ENCODE measurements around the gene RNF182. TPM values are rescaled to one million over a fixed set of nuclear protein-coding genes. Genes with fewer than 3 reads are reported as not detected.
"Not testable (repeated sequence)": the region's sequence is repeated elsewhere in the genome, so short reads cannot be mapped to it uniquely, and the experiment has no call there.

The RNF182 gene
- total RNA-seq, 2 donors from 2014 or later, result not detected

GRCh38 chr6:14016432-14016831 lies 91.7 kb downstream of the RNF182 start:
- H3K4me1 Mint-ChIP-seq, result no peaks in the 10 kb centered on the region
- peaks cover 7% of the 10 kb centered on the region for H3K27me3 Mint-ChIP-seq
- no peak for ATAC-seq (replicated peaks)
- no peaks in the 10 kb centered on the region for H3K36me3 Mint-ChIP-seq (ENCODE audit: low read depth)
- H3K9me3 Mint-ChIP-seq, result no peaks in the 10 kb centered on the region
- no peak overlapping the region for H3K4me3 Mint-ChIP-seq
- no peak overlapping the region for H3K27ac Mint-ChIP-seq

DNA sequence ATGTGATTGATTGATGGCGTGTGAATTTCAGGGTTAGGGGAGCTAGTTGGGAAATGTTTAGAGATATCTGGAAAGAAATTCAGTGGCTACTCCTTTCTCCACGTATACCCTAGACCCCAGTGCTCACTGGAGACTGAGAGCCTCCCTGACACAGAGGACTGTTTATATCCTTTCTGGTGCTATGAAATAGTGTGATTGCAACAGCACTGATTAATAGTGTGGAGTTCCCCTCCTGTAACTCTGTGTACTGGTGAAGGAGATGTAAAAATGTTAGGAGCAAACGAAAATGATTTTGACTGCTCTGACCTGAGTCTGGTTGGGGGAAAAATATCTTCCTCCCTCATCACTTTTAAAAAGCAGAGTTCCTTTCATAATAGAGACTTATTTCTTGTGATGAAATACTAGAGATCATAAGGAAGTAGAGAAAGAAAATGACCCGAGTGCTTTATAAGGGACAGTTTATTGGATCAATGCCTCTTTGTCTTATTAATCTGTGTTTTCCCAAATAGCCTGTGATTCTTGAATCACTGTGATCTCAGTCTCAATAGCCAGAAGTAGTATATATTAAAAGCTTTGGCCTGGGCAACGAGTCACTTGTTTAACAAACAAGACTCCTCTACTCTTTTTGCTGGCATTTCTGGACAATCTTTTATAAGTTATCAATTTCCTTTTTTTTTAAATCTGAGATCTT lies 92.3 kb downstream of the RNF182 start:
- no peaks in the 10 kb centered on the region for H3K9me3 Mint-ChIP-seq

GRCh38 chr6:14017626-14018475 lies 93.1 kb downstream of the RNF182 start:
- peaks cover 7% of the 10 kb centered on the region for H3K27me3 Mint-ChIP-seq
- no peak overlapping the region for H3K27ac Mint-ChIP-seq
- H3K36me3 Mint-ChIP-seq (ENCODE audit: low read depth), result no peaks in the 10 kb centered on the region
- no peak for ATAC-seq (replicated peaks)
- no peaks in the 10 kb centered on the region for H3K9me3 Mint-ChIP-seq
- no peaks in the 10 kb centered on the region for H3K4me1 Mint-ChIP-seq
- no peak overlapping the region for H3K4me3 Mint-ChIP-seq

More for the DNA sequence above, 92.3 kb downstream of the RNF182 start:
- ATAC-seq (replicated peaks), result no peak
- no peaks in the 10 kb centered on the region for H3K36me3 Mint-ChIP-seq (ENCODE audit: low read depth)
- H3K27me3 Mint-ChIP-seq, result peaks cover 7% of the 10 kb centered on the region
- H3K4me1 Mint-ChIP-seq, result no peaks in the 10 kb centered on the region
- H3K4me3 Mint-ChIP-seq, result no peak overlapping the region
- no peak overlapping the region for H3K27ac Mint-ChIP-seq

DNA sequence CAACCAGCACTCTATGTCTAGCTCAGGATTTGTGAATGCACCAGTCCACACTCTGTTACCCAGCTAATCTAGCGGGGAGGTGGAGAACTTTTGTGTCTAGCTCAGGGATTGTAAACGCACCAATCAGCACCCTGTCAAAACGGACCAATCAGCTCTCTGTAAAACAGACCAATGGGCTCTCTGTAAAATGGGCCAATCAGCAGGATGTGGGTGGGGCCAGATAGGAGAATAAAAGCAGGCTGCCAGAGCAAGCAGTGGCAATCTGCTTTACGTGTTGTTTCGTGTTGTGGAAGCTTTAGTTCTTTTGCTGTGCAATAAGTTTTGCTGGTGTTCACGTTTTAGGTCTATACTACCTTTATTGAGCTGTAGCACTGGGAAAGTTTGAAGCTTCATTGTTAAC lies 93.8 kb downstream of the RNF182 start:
- not testable (repeated sequence) for H3K4me3 Mint-ChIP-seq; H3K27ac Mint-ChIP-seq; H3K27me3 Mint-ChIP-seq; ATAC-seq (replicated peaks); H3K4me1 Mint-ChIP-seq; H3K36me3 Mint-ChIP-seq (ENCODE audit: low read depth); H3K9me3 Mint-ChIP-seq

DNA sequence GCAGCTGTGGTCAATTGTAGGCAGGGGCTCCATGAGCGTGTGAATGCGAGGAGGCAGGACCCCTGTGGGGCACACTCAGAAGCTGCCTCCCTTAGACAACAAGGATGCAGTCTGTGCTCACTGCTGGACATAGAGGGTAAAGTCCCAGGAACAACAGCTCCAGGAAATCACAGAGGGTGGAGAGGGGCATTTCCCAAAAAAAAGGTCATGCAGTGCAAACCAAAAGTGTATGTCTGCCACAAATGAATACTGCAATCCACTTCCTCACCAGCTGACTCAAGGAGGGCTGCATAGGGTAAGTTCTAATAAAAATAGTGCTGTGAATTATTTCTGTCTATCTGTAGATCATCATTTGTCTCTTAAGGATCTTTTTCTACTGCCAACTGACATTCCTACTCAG lies 95.8 kb downstream of the RNF182 start:
- no peaks in the 10 kb centered on the region for H3K9me3 Mint-ChIP-seq
- no peaks in the 10 kb centered on the region for H3K4me1 Mint-ChIP-seq
- no peak for ATAC-seq (replicated peaks)
- no peak overlapping the region for H3K4me3 Mint-ChIP-seq
- no peak overlapping the region for H3K27ac Mint-ChIP-seq
- H3K27me3 Mint-ChIP-seq, result peaks cover 10% of the 10 kb centered on the region
- no peaks in the 10 kb centered on the region for H3K36me3 Mint-ChIP-seq (ENCODE audit: low read depth)

DNA sequence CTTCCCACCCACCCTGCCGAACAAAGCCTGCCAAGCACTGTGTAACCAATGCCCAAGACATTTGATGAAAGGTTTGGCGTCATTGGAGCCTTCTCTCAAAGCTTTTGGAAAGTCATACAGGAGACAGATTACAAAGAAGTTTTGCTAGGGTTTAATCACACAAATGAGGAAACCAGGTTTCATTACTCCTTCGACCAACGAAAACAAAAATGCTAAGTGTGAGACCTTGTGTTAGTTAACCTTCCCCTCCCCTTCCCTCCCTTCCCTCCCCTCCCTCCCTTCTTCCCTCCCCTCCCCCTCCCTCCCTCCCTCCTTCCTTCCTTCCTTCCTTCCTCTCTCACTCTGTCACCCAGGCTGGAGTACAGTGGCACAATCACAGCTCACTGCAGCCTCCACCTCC lies 96.7 kb downstream of the RNF182 start:
- Mint-ChIP-seq H3K36me3 (ENCODE audit: low read depth) (no peaks in the 10 kb centered on the region), H3K4me3 (no peak overlapping the region), H3K9me3 (no peaks in the 10 kb centered on the region), H3K27ac (no peak overlapping the region), H3K27me3 (peaks cover 15% of the 10 kb centered on the region), H3K4me1 (no peaks in the 10 kb centered on the region)
- no peak for ATAC-seq (replicated peaks)

- no peak overlapping the region for H3K4me3 Mint-ChIP-seq
Measured at GRCh38 chr6:14022673-14023072, 97.9 kb downstream of the RNF182 start.

DNA sequence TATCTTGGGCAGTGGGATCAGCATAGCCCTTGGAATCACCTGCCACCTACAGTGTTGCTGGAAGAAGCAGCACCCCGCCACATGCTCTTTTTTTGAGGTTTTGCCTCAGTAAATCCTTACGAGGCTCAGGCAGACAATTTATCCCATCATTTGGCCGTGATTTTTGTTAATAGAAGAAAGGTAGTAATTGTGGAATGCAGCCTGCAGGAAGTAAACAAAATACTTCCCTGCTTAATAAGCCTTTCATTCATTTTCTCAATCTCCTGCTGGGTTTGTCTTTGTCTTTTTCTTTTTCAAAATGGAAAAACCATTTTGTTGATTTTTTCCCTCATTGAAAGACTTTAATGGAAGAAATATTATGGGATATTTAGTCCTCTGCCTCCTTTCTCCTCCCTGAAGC lies 99.1 kb downstream of the RNF182 start:
- Mint-ChIP-seq H3K4me3 (no peak overlapping the region), H3K9me3 (no peaks in the 10 kb centered on the region), H3K27me3 (peaks cover 30% of the 10 kb centered on the region), H3K4me1 (peaks cover 3% of the 10 kb centered on the region), H3K36me3 (ENCODE audit: low read depth) (no peaks in the 10 kb centered on the region), H3K27ac (no peak overlapping the region)
- ATAC-seq (replicated peaks), result no peak

More at GRCh38 chr6:14022673-14023072, 97.9 kb downstream of the RNF182 start:
- H3K9me3 Mint-ChIP-seq, result no peaks in the 10 kb centered on the region
- peaks cover 3% of the 10 kb centered on the region for H3K4me1 Mint-ChIP-seq
- no peak for ATAC-seq (replicated peaks)
- no peak overlapping the region for H3K27ac Mint-ChIP-seq
- H3K36me3 Mint-ChIP-seq (ENCODE audit: low read depth), result no peaks in the 10 kb centered on the region
- H3K27me3 Mint-ChIP-seq, result peaks cover 23% of the 10 kb centered on the region

GRCh38 chr6:14025160-14025559 lies 100.4 kb downstream of the RNF182 start:
- H3K27me3 Mint-ChIP-seq, result peaks cover 41% of the 10 kb centered on the region
- no peak overlapping the region for H3K27ac Mint-ChIP-seq
- peaks cover 3% of the 10 kb centered on the region for H3K4me1 Mint-ChIP-seq
- H3K4me3 Mint-ChIP-seq, result no peak overlapping the region
- no peaks in the 10 kb centered on the region for H3K36me3 Mint-ChIP-seq (ENCODE audit: low read depth)
- H3K9me3 Mint-ChIP-seq, result no peaks in the 10 kb centered on the region
- ATAC-seq (replicated peaks), result peak; percentile 31

DNA sequence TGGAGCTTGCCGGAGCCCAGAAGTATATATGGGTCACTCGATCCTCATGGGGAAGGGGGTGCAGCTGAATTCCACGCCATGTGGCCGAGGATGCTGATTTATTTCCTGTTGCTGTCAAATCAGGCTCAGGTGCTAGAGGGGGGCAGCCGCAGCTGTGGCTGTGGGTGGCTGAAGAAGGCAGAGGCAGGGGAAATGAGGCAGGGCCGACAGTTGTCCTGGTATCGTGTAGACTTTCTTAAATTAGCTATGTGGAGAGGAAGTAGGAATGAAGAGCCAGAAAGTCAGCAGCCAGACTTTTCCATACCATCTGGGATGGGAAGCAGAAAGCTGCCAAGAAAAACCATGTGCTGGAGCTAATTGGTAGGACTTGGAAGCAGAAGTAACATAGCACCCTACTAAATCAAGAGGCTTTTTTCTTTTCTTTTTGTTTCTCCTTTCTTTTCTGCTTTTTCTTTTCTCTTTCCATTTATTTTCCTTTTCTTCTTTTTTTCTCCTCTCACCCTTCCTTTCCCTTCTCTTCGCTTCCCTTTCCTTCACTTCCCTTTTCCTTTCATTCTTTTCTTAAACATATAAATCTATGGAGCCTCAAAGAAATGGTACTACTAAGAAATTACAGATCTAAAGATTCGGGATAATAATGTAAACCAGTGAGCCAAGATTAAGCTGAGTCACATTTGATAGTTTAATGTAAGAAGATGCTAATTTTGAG lies 102.2 kb downstream of the RNF182 start:
- H3K4me3 Mint-ChIP-seq, result no peak overlapping the region
- no peaks in the 10 kb centered on the region for H3K36me3 Mint-ChIP-seq (ENCODE audit: low read depth)
- peaks cover 41% of the 10 kb centered on the region for H3K27me3 Mint-ChIP-seq
- no peaks in the 10 kb centered on the region for H3K9me3 Mint-ChIP-seq
- H3K4me1 Mint-ChIP-seq, result peaks cover 3% of the 10 kb centered on the region
- no peak overlapping the region for H3K27ac Mint-ChIP-seq
- ATAC-seq (replicated peaks), result no peak

GRCh38 chr6:14028631-14029030 lies 103.9 kb downstream of the RNF182 start:
- H3K9me3 Mint-ChIP-seq, result no peaks in the 10 kb centered on the region
- no peak overlapping the region for H3K27ac Mint-ChIP-seq
- peaks cover 41% of the 10 kb centered on the region for H3K27me3 Mint-ChIP-seq
- peaks cover 3% of the 10 kb centered on the region for H3K4me1 Mint-ChIP-seq
- H3K4me3 Mint-ChIP-seq, result no peak overlapping the region
- ATAC-seq (replicated peaks), result no peak
- no peaks in the 10 kb centered on the region for H3K36me3 Mint-ChIP-seq (ENCODE audit: low read depth)

DNA sequence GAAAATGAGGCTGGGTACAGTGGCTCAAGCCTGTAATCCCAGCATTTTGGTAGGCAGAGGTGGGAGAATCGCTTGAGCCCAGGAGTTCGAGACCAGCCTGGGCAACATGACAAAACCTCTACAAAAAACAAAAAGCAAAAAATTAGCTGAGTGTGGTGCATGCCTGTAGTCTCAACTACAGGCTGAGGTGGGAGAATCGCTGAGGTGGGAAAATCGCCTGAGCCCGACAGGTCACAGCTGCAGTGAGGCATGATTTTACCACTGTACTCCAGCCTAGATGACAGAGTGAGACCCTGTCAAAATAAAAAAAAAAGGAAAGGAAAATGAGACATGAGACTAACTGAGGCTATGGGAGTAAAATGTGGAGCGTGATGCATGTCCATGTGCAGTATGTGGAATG lies 104.9 kb downstream of the RNF182 start:
- no peak overlapping the region for H3K4me3 Mint-ChIP-seq
- peaks cover 3% of the 10 kb centered on the region for H3K4me1 Mint-ChIP-seq
- H3K9me3 Mint-ChIP-seq, result no peaks in the 10 kb centered on the region
- H3K27ac Mint-ChIP-seq, result no peak overlapping the region
- ATAC-seq (replicated peaks), result no peak
- no peaks in the 10 kb centered on the region for H3K36me3 Mint-ChIP-seq (ENCODE audit: low read depth)
- H3K27me3 Mint-ChIP-seq, result peaks cover 43% of the 10 kb centered on the region
